NK-92 (cell line): ENCODE results near the gene EHD3.

Source experiments
- DNase-seq: peaks from one replicate; lab custom pipeline; 2025; ENCODE audit not compliant: unreplicated experiment; lab: John Stamatoyannopoulos, UW

EHD3 gene

DNA sequence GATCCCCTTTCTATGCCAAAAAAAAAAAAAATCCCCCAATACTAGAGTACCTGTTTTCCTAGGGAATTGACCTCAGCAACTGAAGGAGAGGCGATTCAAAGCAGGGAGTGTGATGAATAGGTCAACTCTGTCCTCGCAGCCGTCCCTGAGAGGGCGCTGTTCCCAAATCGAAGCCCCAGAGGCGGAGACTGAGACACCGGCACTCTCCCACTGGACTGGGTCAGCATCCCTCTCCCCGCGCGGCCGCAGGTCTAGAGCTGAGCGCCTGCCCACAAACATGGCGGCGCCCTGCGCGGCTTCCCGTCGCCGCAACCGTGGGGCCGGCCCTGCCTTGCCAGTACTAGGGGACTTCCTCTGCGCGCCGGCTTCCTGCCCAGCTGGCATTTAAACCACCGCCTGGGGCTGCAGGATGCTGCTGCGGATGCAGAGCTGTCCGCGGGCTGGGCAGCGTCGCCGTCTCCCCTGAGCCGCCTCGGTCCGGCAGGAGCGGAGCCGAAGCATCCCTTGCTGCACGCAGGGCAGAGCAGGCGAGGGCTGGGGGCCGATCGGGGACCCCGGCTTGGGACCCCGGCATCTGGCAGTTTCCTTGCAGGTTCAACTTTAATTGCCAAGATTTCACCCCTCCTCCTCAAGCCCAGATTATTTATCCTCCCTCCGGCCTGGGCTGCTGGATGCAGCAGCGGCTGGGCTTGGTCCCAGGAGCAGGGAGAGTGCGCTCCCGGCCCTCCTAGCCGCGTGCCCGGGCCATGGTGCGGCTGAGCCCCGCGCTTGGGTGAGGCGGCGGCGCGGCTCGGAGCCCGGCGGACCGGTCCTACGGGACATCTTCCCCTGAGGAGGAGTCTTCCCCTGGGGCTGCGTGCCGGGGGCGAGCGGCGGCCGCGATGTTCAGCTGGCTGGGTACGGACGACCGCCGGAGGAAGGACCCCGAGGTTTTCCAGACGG lies at the start of gene EHD3:
Gene EHD3 (plus strand): TSS at position 412 of the 942 bp plus-strand sequence. CDS start 470 bp downstream, at position 882.
- no peak for DNase-seq

DNA sequence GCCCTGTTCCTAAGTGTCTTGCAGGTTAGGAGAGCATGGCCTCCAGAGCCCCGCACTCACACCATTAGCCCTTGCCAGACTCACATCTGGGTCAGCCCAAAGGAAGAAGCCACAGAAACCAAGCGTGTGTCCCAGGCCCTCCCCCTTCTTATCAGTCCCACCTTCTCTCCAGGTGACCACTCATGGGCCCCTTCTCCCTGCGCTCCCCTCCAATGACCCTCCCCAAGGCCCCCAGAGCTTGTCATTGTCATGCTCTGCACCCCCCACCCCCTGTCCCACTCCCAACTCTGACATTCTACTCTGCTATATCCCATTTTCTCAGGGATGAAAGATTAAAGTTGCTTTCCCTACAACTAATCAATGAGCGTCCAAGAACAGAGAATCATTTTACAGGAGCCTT lies 46.8 kb upstream of the EHD3 start:
- no peak for DNase-seq

DNA sequence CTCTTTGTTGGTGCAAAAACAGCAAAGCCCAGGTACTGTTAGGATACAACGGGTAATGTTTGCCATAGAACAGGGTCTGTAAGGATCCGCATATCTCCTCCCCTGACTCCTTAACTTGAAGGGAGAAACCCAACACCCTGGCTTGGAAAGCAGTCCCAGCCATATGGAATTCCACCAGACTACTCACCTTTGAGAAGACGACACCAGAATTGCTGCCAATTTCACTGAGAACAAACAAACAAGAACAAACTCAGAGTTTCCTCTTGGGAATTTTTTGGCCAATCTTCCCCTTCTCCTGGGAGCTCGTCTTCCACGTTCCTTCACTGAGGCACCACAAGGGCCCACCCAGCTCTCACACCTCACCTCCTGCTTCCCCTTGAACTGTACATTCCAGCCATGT lies 45.8 kb upstream of the EHD3 start:
- no peak for DNase-seq

DNA sequence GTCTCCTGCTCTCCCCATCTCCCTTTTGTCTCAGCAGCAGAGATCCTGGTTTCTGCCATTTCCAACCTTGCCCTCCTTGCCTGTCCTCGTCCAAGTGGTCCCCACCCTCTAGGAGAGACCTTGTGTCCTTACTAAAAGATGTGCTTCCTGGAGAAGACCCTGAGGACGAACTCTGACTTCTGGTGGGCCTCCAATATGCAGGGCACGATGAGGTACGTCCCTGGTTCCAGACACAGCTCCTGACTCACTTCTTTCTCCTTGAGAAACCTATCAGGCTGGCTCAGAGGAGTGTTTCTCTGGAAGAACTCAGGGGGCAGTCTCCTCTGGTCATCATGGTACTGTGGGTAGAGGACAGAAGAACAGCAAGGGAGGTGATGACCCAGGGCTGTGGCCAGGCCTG lies 44.8 kb upstream of the EHD3 start:
- DNase-seq: no peak

DNA sequence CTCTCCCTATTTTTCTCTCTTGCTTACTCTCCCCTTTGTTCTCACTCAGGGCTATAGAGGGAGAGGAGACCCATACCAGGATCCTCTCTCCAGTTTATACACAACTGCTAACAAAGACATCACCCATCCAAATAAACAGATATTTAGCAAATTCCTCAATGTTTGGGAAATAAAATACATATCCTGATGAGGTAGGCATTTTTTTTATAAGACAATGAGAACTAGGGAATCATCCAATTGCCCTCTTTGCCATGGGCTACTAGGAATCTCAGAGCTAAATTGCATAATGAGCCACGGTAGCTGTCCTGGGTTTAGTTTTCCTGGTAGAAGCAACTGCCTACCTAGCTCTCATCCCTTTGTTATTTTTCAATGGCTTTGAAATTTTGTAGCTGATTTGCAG lies 43.8 kb upstream of the EHD3 start:
- DNase-seq: no peak

DNA sequence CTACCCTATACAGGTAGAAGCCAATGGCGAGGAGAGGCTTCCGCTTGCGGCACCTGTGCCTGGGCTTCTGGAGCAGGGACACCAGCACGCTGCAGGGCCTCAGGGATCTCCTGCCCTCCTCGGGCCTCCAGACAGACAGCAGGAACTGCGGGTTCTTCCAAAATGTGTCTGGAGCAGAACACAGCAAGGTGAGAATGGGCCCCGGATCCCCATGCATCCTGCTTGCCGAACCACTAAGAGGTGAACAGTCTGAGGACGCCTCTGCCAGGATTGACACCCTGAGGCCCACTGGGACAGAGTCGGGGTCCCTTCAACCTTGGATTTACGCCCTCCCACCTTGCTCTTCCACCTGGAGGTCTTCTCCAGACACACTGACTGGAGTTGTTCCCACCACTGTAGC lies 42.0 kb upstream of the EHD3 start:
- no peak for DNase-seq

DNA sequence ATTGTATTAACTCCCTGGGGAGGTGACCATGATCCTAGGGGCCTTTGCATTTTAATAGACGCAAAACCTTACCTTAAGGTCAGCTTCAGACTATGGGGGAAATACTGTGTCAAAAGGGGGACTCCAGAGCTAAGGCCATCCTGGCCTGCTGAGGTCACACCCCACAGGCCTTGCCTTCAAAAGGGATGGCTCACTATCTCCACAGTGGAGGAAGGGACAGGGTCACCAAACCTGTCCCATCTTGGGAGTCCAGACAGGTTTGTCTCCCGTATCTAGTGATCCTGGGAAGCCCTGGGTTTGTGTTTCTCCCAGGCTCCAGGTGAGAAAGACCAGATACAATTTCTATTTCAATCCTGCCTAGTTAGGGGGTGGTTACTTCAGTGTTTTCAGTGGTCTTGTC lies 41.6 kb upstream of the EHD3 start:
- no peak for DNase-seq

DNA sequence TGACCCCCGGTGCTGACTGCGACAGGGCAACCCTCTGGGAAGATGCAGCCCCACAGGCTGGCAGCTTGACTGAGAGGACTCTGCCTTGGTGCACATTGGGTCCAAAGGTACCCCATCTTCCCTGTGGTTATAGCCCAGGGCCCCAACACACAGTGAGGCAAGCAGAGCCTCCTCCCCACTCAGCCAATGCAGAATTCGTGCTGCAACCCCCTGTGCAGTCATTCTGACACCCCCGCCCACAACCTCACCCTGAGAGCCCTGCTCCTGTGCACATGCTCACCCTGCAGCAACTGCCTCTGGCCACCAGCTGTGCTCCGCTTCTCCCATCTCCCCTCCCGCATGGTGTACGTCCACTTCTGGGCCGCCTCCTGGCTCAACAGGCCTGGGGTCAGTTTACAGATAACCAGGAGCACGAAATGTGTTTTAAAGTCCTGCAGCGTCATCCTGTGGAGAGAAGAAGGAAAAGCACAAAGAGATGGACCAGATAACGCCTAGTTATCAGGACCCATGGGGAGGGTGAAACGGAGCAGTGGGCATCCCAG lies 41.0 kb upstream of the EHD3 start:
- DNase-seq: no peak

DNA sequence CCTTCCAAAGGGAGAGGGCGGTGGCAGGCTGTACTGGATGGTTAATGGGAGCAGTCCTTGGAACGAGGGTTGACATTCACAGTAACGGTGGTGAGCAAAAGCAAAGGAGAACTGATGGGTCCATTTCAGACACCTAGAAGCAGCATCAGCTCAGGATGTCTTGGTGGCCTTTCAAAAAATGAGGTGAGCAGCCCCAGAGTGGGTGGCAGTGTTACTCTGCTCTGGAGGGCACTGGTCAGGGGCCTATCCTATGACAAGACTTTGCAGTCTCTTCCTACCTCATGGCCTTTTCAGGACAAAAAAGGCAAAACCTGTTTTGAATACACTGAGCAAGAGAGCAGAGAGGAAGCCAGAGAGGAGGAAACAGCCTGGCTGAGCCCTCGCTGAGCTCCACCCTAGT lies 40.1 kb upstream of the EHD3 start:
- DNase-seq: no peak

DNA sequence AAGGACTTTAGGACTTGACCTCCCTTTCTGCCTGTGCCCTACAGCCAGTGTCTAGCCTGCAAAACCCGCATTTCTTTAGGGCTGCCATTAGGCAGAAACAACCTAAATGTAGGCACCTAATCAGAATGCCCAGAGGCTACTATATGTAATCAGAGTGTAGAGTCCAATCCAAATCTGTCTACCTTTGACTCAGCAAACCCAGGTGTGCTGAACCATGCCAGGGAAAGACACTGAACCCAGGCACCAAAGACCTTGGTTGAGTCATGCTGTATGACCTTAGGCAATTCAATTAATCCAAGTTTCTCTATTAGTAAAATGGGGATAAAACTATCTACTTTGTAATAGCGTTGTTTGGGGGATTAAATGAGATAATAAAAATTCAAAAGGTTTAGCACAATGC lies 37.3 kb upstream of the EHD3 start:
- DNase-seq: no peak

DNA sequence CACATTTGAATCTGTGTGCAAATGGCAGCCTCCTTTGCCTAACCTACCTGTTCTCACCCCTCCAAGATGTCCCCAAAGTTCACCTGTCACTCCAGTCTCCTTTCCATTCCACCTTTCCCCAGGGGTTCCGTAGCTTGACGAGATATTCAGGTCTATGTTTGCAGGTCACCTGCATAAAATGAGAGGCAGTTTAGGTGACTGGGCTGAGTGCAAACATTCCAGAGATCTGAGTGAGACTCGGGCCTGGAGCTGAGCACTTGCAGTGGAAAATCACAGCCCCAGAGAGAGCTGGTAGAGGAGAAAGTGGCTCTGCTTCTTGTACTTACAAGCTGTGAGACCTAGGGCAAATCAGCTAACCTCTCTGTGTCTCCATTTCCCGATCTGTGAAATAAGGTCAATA lies 36.8 kb upstream of the EHD3 start:
- DNase-seq: no peak

DNA sequence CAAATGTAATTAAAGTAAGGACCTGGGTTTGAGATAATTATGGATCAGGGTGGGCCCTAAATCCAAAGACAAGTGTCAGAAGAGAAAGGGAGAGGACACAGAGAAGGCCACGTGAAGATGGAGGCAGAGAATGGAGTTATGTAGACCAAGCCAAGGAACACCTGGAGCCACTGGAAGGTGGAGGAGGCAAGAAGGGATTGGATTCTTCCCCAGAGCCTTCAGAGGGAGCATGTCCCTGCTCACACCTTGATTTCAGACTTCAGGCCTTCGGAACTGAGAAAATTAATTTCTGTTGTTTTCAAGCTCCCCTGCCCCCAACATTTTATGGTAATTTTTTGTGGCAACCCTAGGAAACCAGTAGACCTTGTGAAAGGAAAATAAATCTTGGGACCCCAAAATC lies 36.3 kb upstream of the EHD3 start:
- DNase-seq: no peak

DNA sequence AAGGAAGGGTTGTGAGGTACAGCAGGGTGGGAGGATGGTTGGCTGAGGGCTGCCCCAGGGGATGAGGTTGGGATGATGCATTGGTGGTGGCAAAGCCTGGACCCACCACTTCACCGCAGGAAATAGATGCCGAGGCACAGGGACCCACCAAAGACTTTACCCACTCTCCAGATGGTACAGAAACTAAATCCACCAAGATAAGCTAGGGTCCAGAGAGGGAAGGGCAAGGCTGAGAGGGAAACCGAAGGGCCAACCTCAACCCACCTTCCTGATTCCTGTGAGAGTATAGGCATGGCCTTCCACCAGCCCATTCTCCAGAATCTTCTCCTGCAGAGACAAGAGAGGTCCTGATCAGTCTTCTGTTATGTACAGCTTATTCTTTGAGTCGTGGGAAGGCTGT lies 34.7 kb upstream of the EHD3 start:
- no peak for DNase-seq

DNA sequence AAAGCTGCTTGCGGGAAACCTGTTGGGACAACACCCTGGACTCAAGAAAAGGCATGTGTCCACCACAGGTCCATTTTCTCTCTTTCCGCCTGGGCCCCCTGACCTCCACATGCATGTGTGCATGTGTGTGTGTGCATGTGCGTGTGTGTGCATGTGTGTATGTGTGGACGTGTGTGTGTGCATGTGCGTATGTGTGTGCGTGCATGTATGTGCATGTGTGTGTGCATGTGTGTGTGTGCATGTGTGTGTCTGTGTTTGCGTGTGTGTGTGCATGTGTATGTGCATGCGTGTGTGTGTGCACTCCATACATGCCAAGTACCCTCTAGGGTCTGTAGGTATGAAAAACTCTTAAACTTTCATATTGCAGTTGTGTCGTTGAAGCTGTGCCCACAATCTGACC lies 33.0 kb upstream of the EHD3 start:
- no peak for DNase-seq

DNA sequence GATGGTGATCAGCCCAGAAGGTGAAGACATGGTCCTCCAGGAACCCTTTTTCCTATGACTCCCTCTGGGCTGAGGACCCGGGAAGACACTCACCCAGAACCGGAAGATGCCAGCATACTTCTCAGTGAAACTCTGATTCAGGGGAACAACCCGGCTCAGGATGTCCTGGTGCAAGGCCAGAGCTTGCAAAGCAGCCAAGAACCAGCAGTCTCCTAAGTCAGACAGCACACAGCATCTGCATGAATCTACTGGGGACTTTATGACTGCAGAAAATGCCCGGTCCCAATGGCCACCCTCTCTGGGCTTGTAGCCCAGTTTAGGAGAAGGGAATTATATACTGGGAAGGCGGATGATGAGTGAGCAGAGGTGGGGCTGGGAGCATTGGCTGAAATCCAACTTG lies 31.9 kb upstream of the EHD3 start:
- DNase-seq: no peak

DNA sequence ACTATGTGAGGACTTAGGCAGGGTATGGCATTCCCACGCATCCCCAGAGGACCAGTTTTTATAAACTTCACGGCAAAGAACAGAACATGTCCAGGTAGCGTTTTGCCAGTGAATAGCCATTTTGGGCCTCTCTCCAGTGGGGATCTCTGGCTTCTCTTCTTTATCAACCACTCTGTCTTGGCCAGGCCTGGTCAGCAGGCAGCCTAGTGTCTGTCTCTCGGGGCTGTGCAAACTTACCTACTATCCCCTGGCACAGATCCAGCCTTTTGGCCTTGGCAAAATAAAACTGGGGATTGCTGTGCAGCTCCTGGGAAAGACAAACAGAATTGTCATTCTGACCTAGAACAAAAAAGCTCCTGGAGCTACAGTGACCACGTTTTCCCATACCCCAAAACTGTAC lies 31.1 kb upstream of the EHD3 start:
- no peak for DNase-seq

DNA sequence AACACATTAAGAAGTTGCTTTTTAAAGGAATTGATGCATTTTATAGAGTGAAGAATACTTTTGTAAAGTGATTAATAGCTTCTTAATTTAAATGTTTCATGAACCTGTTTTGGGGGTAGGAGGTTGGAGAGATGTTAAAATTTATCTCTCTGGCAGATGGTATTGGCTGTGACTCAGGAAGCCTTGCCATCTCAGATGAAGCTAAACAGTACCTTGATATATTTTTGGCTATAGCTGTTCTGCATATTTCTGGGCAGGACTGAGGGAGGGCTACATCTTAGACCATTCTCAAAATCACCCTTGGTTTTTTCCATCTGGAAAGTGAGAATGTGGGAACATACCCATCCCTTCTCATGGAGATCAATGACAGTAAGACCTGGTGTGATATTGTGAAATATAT lies 30.0 kb upstream of the EHD3 start:
- no peak for DNase-seq

DNA sequence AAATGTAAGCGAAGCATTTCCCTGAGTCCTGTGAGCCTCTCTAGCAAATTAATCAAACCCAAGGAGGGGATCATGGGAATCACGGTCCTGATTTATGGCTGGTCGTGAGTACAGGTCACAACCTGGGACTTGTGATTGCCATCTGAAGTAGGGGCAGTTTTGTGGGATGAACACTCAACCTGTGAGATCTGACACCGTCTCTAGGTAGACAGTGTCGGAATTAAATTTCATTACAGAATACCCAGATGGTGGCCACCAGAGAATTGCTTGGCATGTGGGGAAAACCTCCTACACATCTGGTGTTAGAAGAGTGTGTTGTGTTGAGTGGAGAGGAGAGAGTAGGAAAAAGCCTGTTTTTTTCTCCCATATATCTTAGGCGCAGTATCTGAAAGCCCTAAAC lies 29.2 kb upstream of the EHD3 start:
- DNase-seq: no peak

DNA sequence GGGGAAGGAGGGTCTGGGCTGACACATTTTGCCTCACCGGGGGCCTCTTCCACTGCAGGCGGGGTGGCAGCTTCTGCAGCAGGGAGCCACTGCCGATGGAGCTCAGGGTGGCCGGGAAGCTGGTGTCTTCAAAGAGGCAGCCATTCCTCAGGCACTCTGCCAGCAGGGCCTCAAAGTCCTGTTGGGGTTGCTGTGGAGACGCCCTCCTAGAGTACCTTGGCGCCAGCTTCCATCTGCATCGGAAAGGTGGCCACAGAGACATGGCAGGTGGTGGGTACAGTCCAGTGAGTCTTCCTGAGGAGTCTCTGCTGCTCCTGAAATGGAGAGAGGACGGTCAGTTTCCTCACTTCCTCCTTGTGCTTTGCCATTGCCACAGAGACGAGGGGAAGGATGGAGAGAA lies 28.8 kb upstream of the EHD3 start:
- no peak for DNase-seq

DNA sequence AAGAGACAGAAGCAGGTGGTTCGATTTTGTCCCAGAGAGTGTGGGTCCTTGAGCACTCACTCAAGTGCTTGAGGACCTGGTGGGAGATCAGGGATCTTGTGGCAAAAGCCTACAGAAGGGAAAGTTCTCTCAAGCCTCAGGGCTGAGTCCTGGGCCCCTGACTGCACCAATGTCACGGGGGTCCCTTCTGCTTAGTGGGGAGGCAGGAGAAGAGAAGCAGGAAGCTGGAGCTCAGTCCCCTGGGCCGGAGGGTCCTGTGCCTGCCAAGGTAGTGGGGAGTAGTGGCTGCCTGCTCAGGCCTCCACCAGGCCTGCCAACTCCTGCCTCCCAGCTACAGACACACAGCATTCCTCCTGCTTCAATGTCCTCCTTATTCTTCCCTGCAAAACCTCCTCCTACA lies 28.3 kb upstream of the EHD3 start:
- no peak for DNase-seq

DNA sequence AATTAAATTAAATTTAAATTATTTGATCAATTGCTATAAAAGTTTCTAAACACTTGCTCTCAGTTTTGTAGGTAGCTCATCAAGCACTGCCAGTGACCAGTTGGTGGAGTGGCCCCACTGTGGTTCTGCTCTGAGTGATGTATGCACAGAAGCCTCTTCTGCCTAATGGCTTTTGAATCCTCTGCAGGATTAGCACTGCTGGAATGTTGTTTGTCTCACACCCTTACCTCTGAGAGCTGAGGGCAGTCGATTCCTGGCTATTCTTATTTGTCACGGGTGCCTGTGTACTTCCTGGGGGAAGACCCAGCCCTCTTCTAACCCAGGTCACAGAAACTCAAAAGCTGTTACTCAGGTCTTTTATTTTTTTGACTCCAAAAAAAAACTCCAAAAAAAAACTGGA lies 26.2 kb upstream of the EHD3 start:
- no peak for DNase-seq

DNA sequence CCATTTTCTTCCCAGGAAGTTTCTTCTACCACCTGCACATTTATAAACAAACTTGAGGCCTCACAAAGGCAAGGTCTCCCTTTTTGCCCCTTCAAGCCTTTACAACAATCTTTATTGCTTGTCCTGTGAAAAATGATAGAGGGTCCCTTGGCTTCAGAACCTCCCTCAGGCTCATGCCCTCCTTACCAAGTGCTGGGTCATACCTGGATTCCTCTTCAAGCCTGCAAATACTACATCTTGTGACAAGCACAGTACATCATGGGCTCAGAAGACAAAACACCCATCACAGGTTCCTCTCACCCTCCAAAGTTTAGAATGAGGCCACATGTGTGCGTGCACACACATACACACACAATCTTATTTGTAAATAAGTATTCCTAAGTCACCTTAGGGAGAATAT lies 25.7 kb upstream of the EHD3 start:
- DNase-seq: no peak
